ENCODE measurements around the gene CFAP46.

DNA sequence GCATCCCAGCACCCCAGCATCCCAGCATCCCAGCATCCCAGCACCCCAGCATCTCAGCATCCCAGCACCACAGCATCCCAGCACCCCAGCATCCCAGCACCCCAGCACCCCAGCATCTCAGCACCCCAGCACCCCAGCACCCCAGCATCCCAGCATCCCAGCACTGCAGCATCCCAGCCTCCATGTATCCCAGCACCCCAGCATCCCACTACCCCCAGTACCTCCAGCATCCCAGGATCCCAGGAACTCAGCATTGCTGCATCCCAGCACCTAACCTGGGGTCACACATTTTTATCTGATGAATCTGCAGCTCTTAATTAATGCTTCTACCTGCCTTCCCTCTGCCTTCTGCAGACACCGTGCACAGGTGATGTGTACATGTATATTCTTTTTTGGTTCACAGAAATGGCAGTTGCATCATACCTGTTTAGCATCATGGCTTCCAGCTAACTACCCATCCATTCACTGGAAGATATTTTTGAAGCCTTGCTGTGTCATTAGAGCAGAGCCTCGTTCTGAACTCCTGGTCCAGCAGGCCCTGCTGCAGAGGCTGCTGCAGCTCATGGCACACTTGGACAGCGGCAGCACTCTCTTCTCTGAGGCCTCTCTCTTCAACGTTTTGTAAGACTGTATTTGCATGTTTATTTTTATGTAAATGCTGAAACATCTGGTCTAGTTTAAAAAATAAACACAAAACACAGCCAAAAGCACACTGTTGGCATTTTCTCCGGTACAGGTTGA, 4.6 kb upstream of the CFAP46 start:
- TF ChIP-seq ESRRG (CRISPR knock-in tag; IDR thresholded peaks at IDR 0.05) (no peak), ZFP30 (CRISPR knock-in tag; IDR thresholded peaks at IDR 0.05) (no peak), RARB (CRISPR knock-in tag; IDR thresholded peaks at IDR 0.05) (no peak), ARNTL (CRISPR knock-in tag; IDR thresholded peaks at IDR 0.05; ENCODE audit: borderline replicate concordance, low read depth) (no peak), OSR1 (CRISPR knock-in tag; IDR thresholded peaks at IDR 0.05) (no peak), ZFP3 (CRISPR knock-in tag; IDR thresholded peaks at IDR 0.05) (no peak), ZNF70 (CRISPR knock-in tag; IDR thresholded peaks at IDR 0.05) (no peak), ZNF565 (CRISPR knock-in tag; conservative IDR thresholded peaks at IDR 0.05; ENCODE audit: low read depth) (no peak), PPARA (CRISPR knock-in tag; IDR thresholded peaks at IDR 0.05; ENCODE audit: borderline replicate concordance) (no peak)
- TF ChIP-seq, protein P1, sequence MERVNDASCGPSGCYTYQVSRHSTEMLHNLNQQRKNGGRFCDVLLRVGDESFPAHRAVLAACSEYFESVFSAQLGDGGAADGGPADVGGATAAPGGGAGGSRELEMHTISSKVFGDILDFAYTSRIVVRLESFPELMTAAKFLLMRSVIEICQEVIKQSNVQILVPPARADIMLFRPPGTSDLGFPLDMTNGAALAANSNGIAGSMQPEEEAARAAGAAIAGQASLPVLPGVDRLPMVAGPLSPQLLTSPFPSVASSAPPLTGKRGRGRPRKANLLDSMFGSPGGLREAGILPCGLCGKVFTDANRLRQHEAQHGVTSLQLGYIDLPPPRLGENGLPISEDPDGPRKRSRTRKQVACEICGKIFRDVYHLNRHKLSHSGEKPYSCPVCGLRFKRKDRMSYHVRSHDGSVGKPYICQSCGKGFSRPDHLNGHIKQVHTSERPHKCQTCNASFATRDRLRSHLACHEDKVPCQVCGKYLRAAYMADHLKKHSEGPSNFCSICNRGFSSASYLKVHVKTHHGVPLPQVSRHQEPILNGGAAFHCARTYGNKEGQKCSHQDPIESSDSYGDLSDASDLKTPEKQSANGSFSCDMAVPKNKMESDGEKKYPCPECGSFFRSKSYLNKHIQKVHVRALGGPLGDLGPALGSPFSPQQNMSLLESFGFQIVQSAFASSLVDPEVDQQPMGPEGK (CRISPR knock-in tag; IDR thresholded peaks at IDR 0.05; ENCODE audit: borderline replicate concordance) = no peak
- TF ChIP-seq, protein P2, sequence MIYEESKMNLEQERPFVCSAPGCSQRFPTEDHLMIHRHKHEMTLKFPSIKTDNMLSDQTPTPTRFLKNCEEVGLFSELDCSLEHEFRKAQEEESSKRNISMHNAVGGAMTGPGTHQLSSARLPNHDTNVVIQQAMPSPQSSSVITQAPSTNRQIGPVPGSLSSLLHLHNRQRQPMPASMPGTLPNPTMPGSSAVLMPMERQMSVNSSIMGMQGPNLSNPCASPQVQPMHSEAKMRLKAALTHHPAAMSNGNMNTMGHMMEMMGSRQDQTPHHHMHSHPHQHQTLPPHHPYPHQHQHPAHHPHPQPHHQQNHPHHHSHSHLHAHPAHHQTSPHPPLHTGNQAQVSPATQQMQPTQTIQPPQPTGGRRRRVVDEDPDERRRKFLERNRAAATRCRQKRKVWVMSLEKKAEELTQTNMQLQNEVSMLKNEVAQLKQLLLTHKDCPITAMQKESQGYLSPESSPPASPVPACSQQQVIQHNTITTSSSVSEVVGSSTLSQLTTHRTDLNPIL (CRISPR knock-in tag; IDR thresholded peaks at IDR 0.05; ENCODE audit: low read depth) = no peak
- TF ChIP-seq, protein P3, sequence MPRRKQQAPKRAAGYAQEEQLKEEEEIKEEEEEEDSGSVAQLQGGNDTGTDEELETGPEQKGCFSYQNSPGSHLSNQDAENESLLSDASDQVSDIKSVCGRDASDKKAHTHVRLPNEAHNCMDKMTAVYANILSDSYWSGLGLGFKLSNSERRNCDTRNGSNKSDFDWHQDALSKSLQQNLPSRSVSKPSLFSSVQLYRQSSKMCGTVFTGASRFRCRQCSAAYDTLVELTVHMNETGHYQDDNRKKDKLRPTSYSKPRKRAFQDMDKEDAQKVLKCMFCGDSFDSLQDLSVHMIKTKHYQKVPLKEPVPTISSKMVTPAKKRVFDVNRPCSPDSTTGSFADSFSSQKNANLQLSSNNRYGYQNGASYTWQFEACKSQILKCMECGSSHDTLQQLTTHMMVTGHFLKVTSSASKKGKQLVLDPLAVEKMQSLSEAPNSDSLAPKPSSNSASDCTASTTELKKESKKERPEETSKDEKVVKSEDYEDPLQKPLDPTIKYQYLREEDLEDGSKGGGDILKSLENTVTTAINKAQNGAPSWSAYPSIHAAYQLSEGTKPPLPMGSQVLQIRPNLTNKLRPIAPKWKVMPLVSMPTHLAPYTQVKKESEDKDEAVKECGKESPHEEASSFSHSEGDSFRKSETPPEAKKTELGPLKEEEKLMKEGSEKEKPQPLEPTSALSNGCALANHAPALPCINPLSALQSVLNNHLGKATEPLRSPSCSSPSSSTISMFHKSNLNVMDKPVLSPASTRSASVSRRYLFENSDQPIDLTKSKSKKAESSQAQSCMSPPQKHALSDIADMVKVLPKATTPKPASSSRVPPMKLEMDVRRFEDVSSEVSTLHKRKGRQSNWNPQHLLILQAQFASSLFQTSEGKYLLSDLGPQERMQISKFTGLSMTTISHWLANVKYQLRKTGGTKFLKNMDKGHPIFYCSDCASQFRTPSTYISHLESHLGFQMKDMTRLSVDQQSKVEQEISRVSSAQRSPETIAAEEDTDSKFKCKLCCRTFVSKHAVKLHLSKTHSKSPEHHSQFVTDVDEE (CRISPR knock-in tag; IDR thresholded peaks at IDR 0.05) = no peak
- TF ChIP-seq, protein P4, sequence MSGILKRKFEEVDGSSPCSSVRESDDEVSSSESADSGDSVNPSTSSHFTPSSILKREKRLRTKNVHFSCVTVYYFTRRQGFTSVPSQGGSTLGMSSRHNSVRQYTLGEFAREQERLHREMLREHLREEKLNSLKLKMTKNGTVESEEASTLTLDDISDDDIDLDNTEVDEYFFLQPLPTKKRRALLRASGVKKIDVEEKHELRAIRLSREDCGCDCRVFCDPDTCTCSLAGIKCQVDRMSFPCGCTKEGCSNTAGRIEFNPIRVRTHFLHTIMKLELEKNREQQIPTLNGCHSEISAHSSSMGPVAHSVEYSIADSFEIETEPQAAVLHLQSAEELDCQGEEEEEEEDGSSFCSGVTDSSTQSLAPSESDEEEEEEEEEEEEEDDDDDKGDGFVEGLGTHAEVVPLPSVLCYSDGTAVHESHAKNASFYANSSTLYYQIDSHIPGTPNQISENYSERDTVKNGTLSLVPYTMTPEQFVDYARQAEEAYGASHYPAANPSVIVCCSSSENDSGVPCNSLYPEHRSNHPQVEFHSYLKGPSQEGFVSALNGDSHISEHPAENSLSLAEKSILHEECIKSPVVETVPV (CRISPR knock-in tag; IDR thresholded peaks at IDR 0.05) = no peak
- TF ChIP-seq, protein P5, sequence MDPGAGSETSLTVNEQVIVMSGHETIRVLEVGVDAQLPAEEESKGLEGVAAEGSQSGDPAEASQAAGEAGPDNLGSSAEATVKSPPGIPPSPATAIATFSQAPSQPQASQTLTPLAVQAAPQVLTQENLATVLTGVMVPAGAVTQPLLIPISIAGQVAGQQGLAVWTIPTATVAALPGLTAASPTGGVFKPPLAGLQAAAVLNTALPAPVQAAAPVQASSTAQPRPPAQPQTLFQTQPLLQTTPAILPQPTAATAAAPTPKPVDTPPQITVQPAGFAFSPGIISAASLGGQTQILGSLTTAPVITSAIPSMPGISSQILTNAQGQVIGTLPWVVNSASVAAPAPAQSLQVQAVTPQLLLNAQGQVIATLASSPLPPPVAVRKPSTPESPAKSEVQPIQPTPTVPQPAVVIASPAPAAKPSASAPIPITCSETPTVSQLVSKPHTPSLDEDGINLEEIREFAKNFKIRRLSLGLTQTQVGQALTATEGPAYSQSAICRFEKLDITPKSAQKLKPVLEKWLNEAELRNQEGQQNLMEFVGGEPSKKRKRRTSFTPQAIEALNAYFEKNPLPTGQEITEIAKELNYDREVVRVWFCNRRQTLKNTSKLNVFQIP (CRISPR knock-in tag; IDR thresholded peaks at IDR 0.05; ENCODE audit: borderline replicate concordance, low read depth) = no peak

Data from SK-N-SH treated with all-trans-retinoic acid at 6 μM for 48 hours (cell line).